HG02571 (cell line): Measurements from ENCODE around the gene SDK2.
A peak's percentile ranks its signal among the peaks of the same experiment; 100 is the strongest.
"Not testable (repeated sequence)": the region's sequence is repeated elsewhere in the genome, so short reads cannot be mapped to it uniquely, and the experiment has no call there.

ENCODE experiments used
- ATAC-seq: cut with Tn5 transposase; IDR thresholded peaks from one replicate; pipeline ENCODE4 v1.9.1; 2021; ENCODE audit warnings: mild to moderate bottlenecking, moderate library complexity; ENCODE audit not compliant: unreplicated experiment

Gene SDK2

GRCh38 chr17:73490851-73491250 lies 153.4 kb downstream of the SDK2 start:
- ATAC-seq, result no peak

- no peak for ATAC-seq
These were observed 154.3 kb downstream of the SDK2 start for GRCh38 chr17:73489991-73490390.

- no peak for ATAC-seq
These were observed 154.9 kb downstream of the SDK2 start for GRCh38 chr17:73489333-73489732.

- no peak for ATAC-seq
These were observed 159.1 kb downstream of the SDK2 start for GRCh38 chr17:73485130-73485529.

GRCh38 chr17:73482894-73483293 lies 161.4 kb downstream of the SDK2 start:
- ATAC-seq, result no peak

- no peak for ATAC-seq
These were observed 162.0 kb downstream of the SDK2 start for GRCh38 chr17:73482251-73482716.

- no peak for ATAC-seq
These were observed 162.6 kb downstream of the SDK2 start for GRCh38 chr17:73481676-73482075.

GRCh38 chr17:73480740-73481139 lies 163.5 kb downstream of the SDK2 start:
- peak; percentile 53 for ATAC-seq

GRCh38 chr17:73478768-73479424 lies 165.3 kb downstream of the SDK2 start:
- ATAC-seq, result no peak

GRCh38 chr17:73478334-73478733 lies 165.9 kb downstream of the SDK2 start:
- no peak for ATAC-seq

GRCh38 chr17:73476890-73477350 lies 167.3 kb downstream of the SDK2 start:
- no peak for ATAC-seq

- ATAC-seq, result no peak
These were observed 169.8 kb downstream of the SDK2 start for GRCh38 chr17:73474370-73474988.

GRCh38 chr17:73472715-73473114 lies 171.5 kb downstream of the SDK2 start:
- not testable (repeated sequence) for ATAC-seq

GRCh38 chr17:73471924-73472323 lies 172.3 kb downstream of the SDK2 start:
- ATAC-seq, result no peak

- no peak for ATAC-seq
These were observed 173.9 kb downstream of the SDK2 start for GRCh38 chr17:73470316-73470826.

- ATAC-seq, result no peak
These were observed 174.9 kb downstream of the SDK2 start for GRCh38 chr17:73469311-73469710.

GRCh38 chr17:73468221-73468620 lies 176.0 kb downstream of the SDK2 start:
- no peak for ATAC-seq

- ATAC-seq, result no peak
These were observed 176.6 kb downstream of the SDK2 start for GRCh38 chr17:73467651-73468050.

GRCh38 chr17:73466704-73467433 lies 177.4 kb downstream of the SDK2 start:
- ATAC-seq, result no peak

- no peak for ATAC-seq
These were observed 178.4 kb downstream of the SDK2 start for GRCh38 chr17:73465953-73466230.

- ATAC-seq, result no peak
These were observed 178.9 kb downstream of the SDK2 start for GRCh38 chr17:73465130-73465952.
